GM18861 (cell line): ENCODE results near the gene C6orf136.

ENCODE experiments used
- ATAC-seq: cut with Tn5 transposase; IDR thresholded peaks from one replicate; pipeline ENCODE4 v1.9.1; 2021; ENCODE audit not compliant: unreplicated experiment

Gene C6orf136

GRCh38 chr6:30615958-30616810 is 30.7 kb upstream of the C6orf136 start:
- no peak for ATAC-seq

DNA sequence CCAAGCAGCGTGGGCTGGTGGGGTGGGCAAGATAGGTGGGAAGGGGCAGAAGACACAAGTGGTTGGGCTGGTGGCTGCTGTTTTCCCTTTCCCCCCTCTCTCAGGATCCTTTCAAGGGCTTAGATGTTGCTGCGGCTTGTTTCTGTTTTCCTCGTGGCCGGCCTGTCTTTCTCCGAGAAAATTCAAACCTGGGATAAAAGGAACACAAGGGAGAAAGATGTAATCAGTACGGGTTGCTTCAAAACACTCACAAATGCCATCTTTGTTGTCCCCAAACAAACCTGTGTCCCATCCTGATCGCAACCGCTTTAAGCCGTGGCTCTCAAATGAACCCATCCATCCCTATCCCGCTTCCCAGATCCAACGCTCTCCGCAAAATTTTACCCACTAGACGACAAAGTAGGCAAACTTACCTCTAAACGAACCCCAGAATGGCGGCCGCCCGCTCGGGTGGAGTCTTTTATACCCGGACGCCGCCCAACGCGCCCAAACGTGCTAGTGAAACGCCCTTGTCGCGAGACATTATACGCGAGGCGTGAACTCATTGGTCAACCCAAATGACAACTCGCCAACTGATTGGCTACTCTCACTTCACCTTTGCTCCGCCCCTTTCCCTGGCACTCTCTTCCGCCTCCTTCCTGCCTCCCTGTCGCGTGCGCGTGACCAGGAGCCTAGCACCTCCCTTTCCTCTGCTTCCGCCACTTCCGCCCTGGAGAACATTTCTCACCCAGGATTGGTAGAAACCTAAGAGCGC is 29.9 kb upstream of the C6orf136 start, which contains the start of gene PPP1R10:
PPP1R10 (minus strand) TSS at position 433 of the 754 bp plus-strand sequence. CDS start 7,299 bp downstream, outside the sequence.
- peak; percentile 76 for ATAC-seq

DNA sequence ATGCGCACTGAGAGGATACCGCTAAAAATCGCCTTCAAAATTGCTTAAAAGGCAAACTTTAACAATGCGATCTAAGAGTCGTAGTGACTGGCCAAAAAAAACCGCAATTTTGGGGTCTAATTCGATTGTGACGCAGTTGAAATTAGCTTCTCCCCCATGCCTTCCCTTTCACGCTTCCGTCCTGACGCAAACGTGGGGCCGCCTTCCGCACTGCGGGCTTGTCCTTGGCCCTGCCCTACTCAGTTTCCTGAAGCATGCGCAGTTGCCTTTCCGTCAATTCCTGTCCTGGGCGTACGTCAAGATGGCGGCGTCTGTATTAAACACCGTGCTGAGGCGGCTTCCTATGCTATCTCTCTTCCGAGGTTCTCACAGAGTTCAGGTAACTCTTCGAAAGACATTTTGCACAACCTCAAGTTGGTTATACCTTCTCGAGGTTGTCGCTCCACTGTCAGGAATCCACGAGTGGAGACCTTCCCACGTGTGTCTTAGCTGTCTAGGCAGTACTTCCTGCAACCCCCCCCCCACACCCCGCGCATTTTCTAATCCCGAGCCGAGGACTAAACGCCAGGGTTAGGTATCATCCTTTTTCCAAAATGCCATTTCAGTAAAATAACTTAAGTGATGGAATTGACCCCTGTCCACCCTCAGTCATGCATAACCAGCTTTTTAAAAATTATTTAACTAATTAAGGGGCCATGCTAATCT is 29.2 kb upstream of the C6orf136 start, which contains the start of gene MRPS18B:
MRPS18B (plus strand) TSS at position 276 of the 705 bp plus-strand sequence; CDS start at position 302, 26 bp downstream.
- ATAC-seq, result peak; percentile 45

- no peak for ATAC-seq
These were observed 28.6 kb upstream of the C6orf136 start for GRCh38 chr6:30618270-30618797.

- no peak for ATAC-seq
These were observed 27.4 kb upstream of the C6orf136 start for GRCh38 chr6:30619561-30619960.

DNA sequence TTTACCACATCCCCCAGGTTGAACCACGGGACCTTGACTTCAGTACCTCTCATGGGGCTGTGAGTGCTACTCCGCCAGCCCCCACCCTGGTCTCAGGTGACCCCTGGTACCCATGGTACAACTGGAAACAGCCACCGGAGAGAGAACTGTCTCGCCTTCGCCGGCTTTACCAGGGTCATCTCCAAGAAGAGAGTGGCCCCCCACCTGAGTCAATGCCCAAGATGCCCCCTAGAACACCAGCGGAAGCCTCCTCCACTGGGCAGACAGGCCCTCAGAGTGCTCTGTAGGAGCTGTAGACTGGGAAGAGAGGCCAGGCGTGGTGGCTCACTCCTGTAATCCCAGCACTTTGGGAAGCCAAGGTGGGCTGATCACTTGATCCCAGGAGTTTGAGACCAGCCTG is 21.4 kb upstream of the C6orf136 start:
- no peak for ATAC-seq

GRCh38 chr6:30626484-30627366 is 20.2 kb upstream of the C6orf136 start, which contains the start of gene ATAT1:
ATAT1 (plus strand) TSS chr6:30626874.
- ATAC-seq, result no peak

GRCh38 chr6:30635834-30636233 is 11.1 kb upstream of the C6orf136 start:
- no peak for ATAC-seq

- no peak for ATAC-seq
These were observed 6.5 kb upstream of the C6orf136 start for GRCh38 chr6:30640481-30640880.

GRCh38 chr6:30641048-30641447 is 5.9 kb upstream of the C6orf136 start:
- ATAC-seq, result no peak

DNA sequence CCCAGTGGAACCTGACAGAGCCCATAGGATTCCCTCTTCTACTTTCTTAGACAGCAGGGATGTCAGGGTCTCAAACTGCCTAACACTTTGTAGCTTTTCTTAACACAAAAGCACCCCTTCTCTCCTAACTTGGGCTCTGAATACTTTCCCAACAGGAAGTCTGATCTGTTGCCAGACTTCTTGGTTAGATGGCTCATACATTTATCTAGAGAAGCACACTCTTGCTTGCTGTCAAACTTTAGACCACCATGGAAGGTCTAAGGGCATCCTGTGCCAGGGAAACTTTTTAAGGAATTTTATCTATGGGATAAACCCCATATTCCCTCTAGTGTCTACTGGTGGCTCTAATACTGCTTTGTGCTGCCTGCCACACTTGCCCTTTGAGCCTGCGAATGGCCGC is 3.3 kb upstream of the C6orf136 start:
- ATAC-seq, result no peak

DNA sequence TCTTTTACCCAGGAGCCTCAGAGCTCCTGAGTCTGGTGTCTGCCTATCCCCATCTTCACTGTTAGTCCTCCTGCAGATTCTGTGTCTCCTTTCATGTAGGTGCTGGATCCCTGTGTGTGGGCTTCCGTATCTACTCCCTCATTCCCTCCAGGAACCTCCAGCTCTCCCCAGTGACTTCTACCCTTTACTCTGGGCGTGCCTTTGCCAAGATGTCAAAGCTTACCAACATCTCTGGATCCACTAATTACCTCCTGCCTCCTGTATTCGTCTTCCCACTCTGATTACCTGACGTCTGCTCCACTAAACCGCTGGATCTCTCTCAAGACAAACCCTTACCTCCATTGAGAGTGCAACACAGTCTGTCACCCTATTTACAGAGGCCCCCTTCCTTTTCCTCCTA is 2.2 kb upstream of the C6orf136 start:
- no peak for ATAC-seq

GRCh38 chr6:30645989-30646388 is 944 bp upstream of the C6orf136 start:
- ATAC-seq, result no peak

DNA sequence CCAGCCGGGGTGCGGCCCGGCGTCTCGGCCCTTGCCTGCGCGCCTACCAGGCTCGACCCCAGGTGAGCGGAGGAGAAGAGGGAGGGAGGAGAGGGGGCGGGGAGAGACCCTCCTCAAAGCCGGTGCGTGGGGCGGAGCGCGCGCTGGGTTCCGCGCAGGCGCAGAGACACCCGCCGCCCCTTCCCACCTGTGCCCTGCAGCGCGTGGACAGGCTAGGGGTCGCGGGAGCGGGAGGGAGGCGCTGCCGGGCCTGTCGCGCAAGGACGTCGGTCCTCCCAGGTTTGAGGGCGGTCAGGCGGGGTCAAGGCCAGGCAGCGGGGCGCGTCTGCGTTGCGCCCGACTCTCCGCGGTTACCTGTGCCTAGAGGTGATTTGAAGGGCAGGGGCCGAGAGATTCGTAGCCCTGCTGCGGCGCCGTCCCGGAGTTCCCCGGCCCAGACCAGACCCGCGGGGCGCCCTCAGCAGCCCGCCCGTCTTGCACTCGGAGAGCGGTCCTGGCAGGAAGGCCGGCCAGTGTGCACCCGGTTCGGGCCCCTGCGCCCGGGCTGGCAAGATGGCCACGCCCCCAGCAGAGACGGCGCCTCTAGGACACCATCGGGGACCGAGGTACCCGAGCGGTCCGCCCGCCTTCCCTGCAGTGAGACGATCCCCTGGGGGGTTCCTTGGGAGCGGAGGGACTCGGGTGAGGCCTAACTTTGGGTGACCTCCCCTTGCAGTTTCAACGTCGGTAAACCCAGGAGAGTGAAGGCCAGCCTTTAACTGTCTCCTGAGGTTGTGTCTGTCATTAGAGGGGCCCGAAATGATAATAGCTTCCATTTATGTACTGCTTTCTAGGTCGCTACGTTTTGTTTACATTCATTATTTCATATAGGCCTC is 546 bp downstream of the C6orf136 start:
- peak; percentile 49 for ATAC-seq

- no peak for ATAC-seq
These were observed 4.2 kb downstream of the C6orf136 start for GRCh38 chr6:30651143-30651542.

- ATAC-seq, result no peak
These were observed 8.1 kb downstream of the C6orf136 start for GRCh38 chr6:30654798-30655742.

DNA sequence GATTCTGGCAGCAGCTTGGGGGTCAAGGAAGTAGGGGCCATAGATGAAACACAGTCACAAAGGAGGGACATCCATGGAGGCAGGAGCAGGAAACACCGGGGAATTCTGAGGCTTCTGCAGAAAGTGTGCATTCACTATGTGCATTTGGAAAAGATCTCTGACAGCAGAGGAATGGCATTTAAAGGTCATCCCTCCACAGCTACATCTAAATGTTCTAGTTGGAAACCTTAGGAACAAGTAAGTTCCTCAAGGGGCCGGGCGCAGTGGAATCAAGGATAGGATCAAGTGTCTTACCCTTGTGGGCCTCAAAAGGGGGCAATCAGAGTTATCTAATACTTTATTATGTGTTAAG is 8.8 kb downstream of the C6orf136 start:
- ATAC-seq, result no peak

DNA sequence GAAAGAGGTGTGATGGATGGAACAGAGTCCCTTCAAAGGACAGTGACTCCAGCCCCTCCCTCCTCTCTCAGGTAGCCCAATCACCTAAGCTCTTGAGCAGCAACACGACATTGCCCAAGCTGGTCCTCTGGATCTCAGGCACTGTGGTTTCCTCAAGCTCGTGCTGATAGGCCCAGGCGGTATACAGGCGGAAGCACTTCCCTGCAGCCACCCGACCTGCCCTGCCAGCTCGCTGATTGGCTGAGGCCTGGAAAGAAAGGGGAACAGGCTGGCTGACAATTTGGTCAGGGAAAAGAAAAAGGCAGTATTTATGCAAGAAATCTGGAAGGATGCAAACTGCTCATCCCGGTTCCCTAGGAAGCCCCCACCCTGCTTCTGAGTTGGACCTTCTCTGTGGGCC is 9.6 kb downstream of the C6orf136 start:
- no peak for ATAC-seq
